ENCODE measurements around the gene DBH. TPM values are rescaled to one million over a fixed set of nuclear protein-coding genes. Genes with fewer than 3 reads are reported as not detected.

The DBH gene
- total and polyA plus RNA-seq, 2 donors from 2014 or later, result 0.39 TPM; not detected in 1

DNA sequence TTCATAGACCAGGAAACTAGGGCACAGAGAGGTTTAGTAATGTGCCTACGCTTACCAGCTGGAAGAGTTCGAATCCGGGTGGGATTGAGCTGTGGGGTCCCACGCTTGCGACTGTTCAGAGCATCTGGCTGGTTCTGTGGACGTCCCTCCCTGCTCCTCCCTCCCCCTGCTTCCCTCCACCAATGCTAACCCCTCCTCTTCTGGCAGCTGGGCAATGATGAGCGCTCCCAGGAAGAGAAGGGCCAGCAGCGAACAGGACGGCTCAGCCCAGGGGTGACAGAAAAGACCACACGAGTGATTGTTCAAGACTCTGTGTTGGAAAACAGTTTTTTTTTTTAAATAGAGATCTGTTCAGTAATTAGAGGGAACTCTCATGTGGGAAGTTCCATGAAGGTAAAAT lies 33.9 kb upstream of the DBH start:
- H3K9ac ChIP-seq (ENCODE audit: low read length in 3 of 3), result no peak overlapping the region
- DNase-seq (peak in 1 of 5 donors; percentile 43), FAIRE-seq (no peak)
- H3K27ac ChIP-seq (ENCODE audit: low read depth in 2 of 2, low read length in 2 of 2), result no peak overlapping the region
- TF ChIP-seq, protein P1, sequence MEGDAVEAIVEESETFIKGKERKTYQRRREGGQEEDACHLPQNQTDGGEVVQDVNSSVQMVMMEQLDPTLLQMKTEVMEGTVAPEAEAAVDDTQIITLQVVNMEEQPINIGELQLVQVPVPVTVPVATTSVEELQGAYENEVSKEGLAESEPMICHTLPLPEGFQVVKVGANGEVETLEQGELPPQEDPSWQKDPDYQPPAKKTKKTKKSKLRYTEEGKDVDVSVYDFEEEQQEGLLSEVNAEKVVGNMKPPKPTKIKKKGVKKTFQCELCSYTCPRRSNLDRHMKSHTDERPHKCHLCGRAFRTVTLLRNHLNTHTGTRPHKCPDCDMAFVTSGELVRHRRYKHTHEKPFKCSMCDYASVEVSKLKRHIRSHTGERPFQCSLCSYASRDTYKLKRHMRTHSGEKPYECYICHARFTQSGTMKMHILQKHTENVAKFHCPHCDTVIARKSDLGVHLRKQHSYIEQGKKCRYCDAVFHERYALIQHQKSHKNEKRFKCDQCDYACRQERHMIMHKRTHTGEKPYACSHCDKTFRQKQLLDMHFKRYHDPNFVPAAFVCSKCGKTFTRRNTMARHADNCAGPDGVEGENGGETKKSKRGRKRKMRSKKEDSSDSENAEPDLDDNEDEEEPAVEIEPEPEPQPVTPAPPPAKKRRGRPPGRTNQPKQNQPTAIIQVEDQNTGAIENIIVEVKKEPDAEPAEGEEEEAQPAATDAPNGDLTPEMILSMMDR (IDR thresholded peaks at IDR 0.05; ENCODE audit: borderline replicate concordance, extremely low read depth, insufficient read depth), result no peak
- no peak overlapping the region for H3K4me3 ChIP-seq (ENCODE audit: low read length in 3 of 3)
- H3K27me3 ChIP-seq (ENCODE audit: control insufficient read depth, insufficient read depth, low read length), result no peaks in the 10 kb centered on the region
- no peaks in the 10 kb centered on the region for H3K36me3 ChIP-seq (ENCODE audit: control insufficient read depth in 2 of 3, insufficient read depth in 3 of 3, low read length in 3 of 3)
- intact Hi-C loops (cut with DNase I), result no loop called here
- H3K4me1 ChIP-seq (ENCODE audit: control insufficient read depth in 2 of 3, insufficient read depth in 2 of 3, low read depth in 1 of 3, low read length in 3 of 3), result no peaks in the 10 kb centered on the region
- H3K9me3 ChIP-seq (ENCODE audit: control insufficient read depth in 2 of 3, insufficient read depth in 1 of 3, low read length in 3 of 3), result peaks cover 0 to 8% (median 4%) of the 10 kb centered on the region in 3 donors

DNA sequence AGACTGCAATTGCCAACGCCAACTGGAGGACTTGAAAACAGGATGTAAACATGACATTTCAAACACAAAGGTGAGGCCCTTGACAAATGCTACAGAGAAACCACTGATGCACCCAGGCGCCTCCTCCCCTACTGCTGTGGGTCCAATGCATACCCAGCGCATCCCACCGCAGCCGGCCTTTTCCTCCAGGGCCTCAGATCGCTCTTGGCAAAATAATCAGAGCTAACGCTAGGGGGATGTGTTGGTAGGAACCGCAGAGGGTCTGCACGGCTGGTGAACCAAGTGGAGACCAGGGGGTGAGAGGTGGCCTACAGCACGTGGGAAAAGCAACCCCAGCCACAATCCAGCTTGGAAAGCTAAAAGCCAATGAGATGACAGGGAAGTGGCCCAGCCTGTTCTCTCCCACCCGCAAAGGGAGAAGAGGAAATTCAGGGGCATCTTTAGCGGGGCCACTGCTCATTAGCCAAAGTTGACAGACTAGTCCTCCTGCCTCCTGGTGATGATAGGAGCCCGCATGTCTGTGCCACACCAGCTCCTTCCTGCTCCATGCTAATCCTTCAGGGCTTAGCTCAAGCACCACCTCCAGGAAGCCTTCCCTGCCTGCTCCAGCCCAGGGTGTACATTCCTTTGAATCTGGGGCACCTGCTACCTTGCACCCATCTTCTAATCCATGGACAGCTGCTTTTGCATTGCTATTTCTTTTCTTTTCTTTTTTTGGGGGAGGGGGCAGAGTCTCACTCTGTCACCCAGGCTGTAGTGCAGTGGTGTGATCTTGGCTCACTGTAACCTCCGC lies 32.8 kb upstream of the DBH start:
- FAIRE-seq, result no peak

DNA sequence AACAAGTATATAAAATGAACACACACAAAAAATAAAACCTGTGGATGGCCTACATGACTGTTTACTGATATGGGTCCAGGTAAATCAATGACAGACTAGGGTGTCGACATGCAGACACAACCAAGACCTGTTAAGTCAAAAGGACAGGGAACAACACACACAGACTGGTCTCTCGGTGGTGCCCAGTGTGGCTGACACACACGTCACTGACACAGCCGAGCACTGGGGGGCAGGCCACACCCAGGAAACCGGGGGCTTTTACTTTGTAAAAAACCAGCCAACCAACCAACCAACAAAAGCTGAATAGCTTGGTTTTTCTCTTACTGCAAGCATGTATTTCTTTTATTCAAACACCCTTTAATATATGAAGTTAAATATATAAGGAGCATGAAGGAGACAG lies 31.9 kb upstream of the DBH start:
- Histone ChIP-seq H3K9ac (ENCODE audit: low read length in 3 of 3) (no peak overlapping the region), H3K36me3 (ENCODE audit: control insufficient read depth in 2 of 3, insufficient read depth in 3 of 3, low read length in 3 of 3) (no peaks in the 10 kb centered on the region), H3K27ac (ENCODE audit: low read depth in 2 of 2, low read length in 2 of 2) (no peak overlapping the region), H3K4me1 (ENCODE audit: control insufficient read depth in 2 of 3, insufficient read depth in 2 of 3, low read depth in 1 of 3, low read length in 3 of 3) (no peaks in the 10 kb centered on the region), H3K9me3 (ENCODE audit: control insufficient read depth in 2 of 3, insufficient read depth in 1 of 3, low read length in 3 of 3) (peaks cover 0 to 4% (median 0%) of the 10 kb centered on the region in 3 donors), H3K27me3 (ENCODE audit: control insufficient read depth, insufficient read depth, low read length) (no peaks in the 10 kb centered on the region), H3K4me3 (ENCODE audit: low read length in 3 of 3) (no peak overlapping the region)
- TF ChIP-seq, protein P1 (IDR thresholded peaks at IDR 0.05; ENCODE audit: borderline replicate concordance, extremely low read depth, insufficient read depth), result no peak
- intact Hi-C loops (cut with DNase I), result no loop called here
- FAIRE-seq, result no peak
- peak in 1 of 5 donors; percentile 36 for DNase-seq

More for the DNA sequence above, 32.8 kb upstream of the DBH start:
- peak in 4 of 5 donors; percentile 20 to 47 (median 36) for DNase-seq
- intact Hi-C loops (cut with DNase I), result no loop called here
- H3K9ac ChIP-seq (ENCODE audit: low read length in 3 of 3), result no peak overlapping the region
- H3K4me1 ChIP-seq (ENCODE audit: control insufficient read depth in 2 of 3, insufficient read depth in 2 of 3, low read depth in 1 of 3, low read length in 3 of 3), result no peaks in the 10 kb centered on the region
- no peak overlapping the region for H3K4me3 ChIP-seq (ENCODE audit: low read length in 3 of 3)
- peaks cover 0 to 4% (median 0%) of the 10 kb centered on the region in 3 donors for H3K9me3 ChIP-seq (ENCODE audit: control insufficient read depth in 2 of 3, insufficient read depth in 1 of 3, low read length in 3 of 3)
- no peaks in the 10 kb centered on the region for H3K27me3 ChIP-seq (ENCODE audit: control insufficient read depth, insufficient read depth, low read length)
- no peaks in the 10 kb centered on the region for H3K36me3 ChIP-seq (ENCODE audit: control insufficient read depth in 2 of 3, insufficient read depth in 3 of 3, low read length in 3 of 3)
- no peak overlapping the region for H3K27ac ChIP-seq (ENCODE audit: low read depth in 2 of 2, low read length in 2 of 2)
- TF ChIP-seq, protein P1 (IDR thresholded peaks at IDR 0.05; ENCODE audit: borderline replicate concordance, extremely low read depth, insufficient read depth), result no peak

Measured in kidney (tissue), 14 donors.